ENCODE data around the gene SERINC5. TPM values are rescaled to one million over a fixed set of nuclear protein-coding genes. Genes with fewer than 3 reads are reported as not detected.

The SERINC5 gene
- polyA plus RNA-seq, 3 donors: 5.0 to 35.9 (median 7.3) TPM

- H3K79me2 ChIP-seq (ENCODE audit: insufficient read depth, low read length): peaks cover 26% of the 10 kb centered on the region
- peaks cover 68% of the 10 kb centered on the region for H3K4me1 Mint-ChIP-seq
- H3K4me3 ChIP-seq (replicated peaks in 1 of 3; ENCODE audit: low read depth in 2 of 3, low read length in 3 of 3): peak overlapping the region in 1 of 3 experiments; percentile 53
- H3K27ac Mint-ChIP-seq: peak overlapping the region; percentile 95 to 98 (median 97)
- H3K27me3 ChIP-seq (ENCODE audit: control insufficient read depth in 2 of 2, insufficient read depth in 2 of 2, low read length in 2 of 2): no peaks in the 10 kb centered on the region
- H3K4me2 ChIP-seq (replicated peaks; ENCODE audit: extremely low read depth, low read length, poor library complexity, severe bottlenecking): no peak overlapping the region
- peaks cover 65 to 74% of the 10 kb centered on the region in 2 donors for H3K4me1 ChIP-seq (ENCODE audit: control insufficient read depth in 1 of 2, insufficient read depth in 2 of 2, low read length in 2 of 2)
- no peak overlapping the region for H3K9ac ChIP-seq (ENCODE audit: insufficient read depth, low read length, poor library complexity, severe bottlenecking)
- no peak for TF ChIP-seq CTCF (IDR thresholded peaks at IDR 0.05)
- H4K20me1 ChIP-seq (ENCODE audit: insufficient read depth, low read length): no peaks in the 10 kb centered on the region
- H3K27ac ChIP-seq (ENCODE audit: low read depth in 1 of 2, low read length in 2 of 2): peak overlapping the region; percentile 86 to 92
- H3K4me3 Mint-ChIP-seq: no peak overlapping the region
- H3K9me3 Mint-ChIP-seq: peaks cover 2 to 14% (median 9%) of the 10 kb centered on the region in 7 donors
- intact Hi-C loops (cut with micrococcal nuclease): loop anchor here in 1 of 2 donors (5.0 kb wide), 1 partner anchor 57 kb away; no protein-coding TSS in a partner anchor
- H3K36me3 ChIP-seq (replicated peaks in 1 of 2; ENCODE audit: control insufficient read depth in 1 of 2, insufficient read depth in 2 of 2, low read length in 2 of 2): peaks cover 0 to 10% of the 10 kb centered on the region in 2 donors
- H3K27me3 Mint-ChIP-seq (ENCODE audit: low read depth in 3 of 3): no peaks in the 10 kb centered on the region
- DNase-seq: no peak
- no peak overlapping the region for H2AFZ ChIP-seq (ENCODE audit: insufficient read depth, low read depth, low read length, poor library complexity, severe bottlenecking)
- peaks cover 20 to 36% of the 10 kb centered on the region in 2 donors for H3K36me3 Mint-ChIP-seq
- H3K9me3 ChIP-seq (replicated peaks in 1 of 2; ENCODE audit: control insufficient read depth in 1 of 2, insufficient read depth in 1 of 2, low read length in 2 of 2): peaks cover 0 to 4% of the 10 kb centered on the region in 2 donors
- 100% methylated on average over 2 of the region's 3 CpGs for whole genome bisulfite sequencing (ENCODE audit: insufficient coverage)
These were observed 121.0 kb downstream of the SERINC5 start for GRCh38 chr5:80134876-80135275.

GRCh38 chr5:80129146-80129545, 126.7 kb downstream of the SERINC5 start:
- 100% methylated on average over 2 of the region's 5 CpGs for WGBS (ENCODE audit: insufficient coverage)
- H4K20me1 ChIP-seq (ENCODE audit: insufficient read depth, low read length): no peaks in the 10 kb centered on the region
- H3K27ac ChIP-seq (ENCODE audit: low read depth in 1 of 2, low read length in 2 of 2): peak overlapping the region in 1 of 2 donors; percentile 52
- no peaks in the 10 kb centered on the region for H3K79me2 ChIP-seq (ENCODE audit: insufficient read depth, low read length)
- no peak overlapping the region for H3K9ac ChIP-seq (ENCODE audit: insufficient read depth, low read length, poor library complexity, severe bottlenecking)
- no peaks in the 10 kb centered on the region for H3K36me3 ChIP-seq (replicated peaks in 1 of 2; ENCODE audit: control insufficient read depth in 1 of 2, insufficient read depth in 2 of 2, low read length in 2 of 2)
- Mint-ChIP-seq H3K36me3 (peaks cover 13 to 23% of the 10 kb centered on the region in 2 donors), H3K27me3 (ENCODE audit: low read depth in 3 of 3) (no peaks in the 10 kb centered on the region), H3K27ac (peak overlapping the region in 4 of 7 donors; percentile 24 to 84 (median 69)), H3K9me3 (peaks cover 2 to 14% (median 9%) of the 10 kb centered on the region in 7 donors), H3K4me3 (no peak overlapping the region), H3K4me1 (peaks cover 57% of the 10 kb centered on the region)
- H3K27me3 ChIP-seq (ENCODE audit: control insufficient read depth in 2 of 2, insufficient read depth in 2 of 2, low read length in 2 of 2): no peaks in the 10 kb centered on the region
- TF ChIP-seq CTCF (IDR thresholded peaks at IDR 0.05): no peak
- H3K9me3 ChIP-seq (replicated peaks in 1 of 2; ENCODE audit: control insufficient read depth in 1 of 2, insufficient read depth in 1 of 2, low read length in 2 of 2): peaks cover 0 to 4% of the 10 kb centered on the region in 2 donors
- peaks cover 57 to 58% of the 10 kb centered on the region in 2 donors for H3K4me1 ChIP-seq (ENCODE audit: control insufficient read depth in 1 of 2, insufficient read depth in 2 of 2, low read length in 2 of 2)
- no peak overlapping the region for H2AFZ ChIP-seq (ENCODE audit: insufficient read depth, low read depth, low read length, poor library complexity, severe bottlenecking)
- no peak for DNase-seq
- no peak overlapping the region for H3K4me3 ChIP-seq (replicated peaks in 1 of 3; ENCODE audit: low read depth in 2 of 3, low read length in 3 of 3)
- intact Hi-C loops (cut with micrococcal nuclease): loop anchor here (5.0 to 10.0 kb wide), 3 partner anchors 128 to 278 kb away; partner anchors contain the start of genes SERINC5 (in 2 of the 2) and ZFYVE16 (in 2 of the 2)
- no peak overlapping the region for H3K4me2 ChIP-seq (replicated peaks; ENCODE audit: extremely low read depth, low read length, poor library complexity, severe bottlenecking)
